Activated CD8-positive, alpha-beta memory T cell treated with anti-CD3 and anti-CD28 coated beads, Interleukin-2, amount 50 U/mL, for 24 hours (primary cell): ENCODE data around the gene HIC1.

Experiments
- DNase-seq: peaks from one replicate; pipeline ENCODE4 v3.0.0-alpha.2; 2020; ENCODE audit errors: extremely low read depth

The HIC1 gene

GRCh38 chr17:2044263-2044894 is 10.5 kb upstream of the HIC1 start:
- no peak for DNase-seq

- no peak for DNase-seq
Observed at GRCh38 chr17:2047590-2047989, 7.3 kb upstream of the HIC1 start.

- no peak for DNase-seq
Observed at GRCh38 chr17:2048805-2049204, 6.1 kb upstream of the HIC1 start.

GRCh38 chr17:2049333-2050299 is 5.3 kb upstream of the HIC1 start:
- peak; percentile 73 for DNase-seq

- DNase-seq = no peak
Observed at GRCh38 chr17:2050300-2051060, 4.4 kb upstream of the HIC1 start.

- no peak for DNase-seq
Observed at GRCh38 chr17:2051061-2051932, 3.6 kb upstream of the HIC1 start.

GRCh38 chr17:2051933-2052559 is 2.9 kb upstream of the HIC1 start:
- no peak for DNase-seq

GRCh38 chr17:2053380-2054261 is 1.3 kb upstream of the HIC1 start:
- no peak for DNase-seq

- DNase-seq = no peak
Observed at GRCh38 chr17:2054262-2054511, 716 bp upstream of the HIC1 start.

- no peak for DNase-seq
Observed at GRCh38 chr17:2055292-2056205, 646 bp downstream of the HIC1 start.

- no peak for DNase-seq
Observed at GRCh38 chr17:2056206-2057174, 1.6 kb downstream of the HIC1 start.

GRCh38 chr17:2057175-2057759 is 2.4 kb downstream of the HIC1 start:
- no peak for DNase-seq

- DNase-seq = no peak
Observed at GRCh38 chr17:2057760-2058585, 3.1 kb downstream of the HIC1 start.

GRCh38 chr17:2058586-2059546 is 4.0 kb downstream of the HIC1 start:
- DNase-seq = no peak
